Endothelial cell of umbilical vein (primary cell): ENCODE results near the gene GSK3A. TPM values are rescaled to one million over a fixed set of nuclear protein-coding genes. Genes with fewer than 3 reads are reported as not detected.
A peak's percentile ranks its signal among the peaks of the same experiment; 100 is the strongest.

Experiments
- BruUV-seq: library from RNA; stranded (reverse); fragments of 400-500 nt; replicated peaks from 2 replicates; lab custom pipeline; 2021; lab: Mats Ljungman, UMichigan
- CTCF ChIA-PET: fragments of 300-600, 350-600 bp; sonication (Branson Sonifier 250); formaldehyde crosslinking; loops from one replicate; lab custom pipeline; 2021; ENCODE audit warnings: antibody characterized with exemption, inconsistent platforms; lab: Charles Lee
- POLR2A ChIA-PET: fragments of 300-600, 350-600 bp; sonication (Branson Sonifier 250); formaldehyde crosslinking; loops from one replicate; lab custom pipeline; 2021; ENCODE audit warnings: antibody characterized with exemption, inconsistent platforms; lab: Charles Lee
- DNase-seq: peaks from one replicate; pipeline ENCODE4 v3.0.0-alpha.2; 2011; ENCODE audit warnings: low read depth, low spot score
- FAIRE-seq: peaks from 2 replicates; lab custom pipeline; 2011; peaks lifted over from hg19 to GRCh38; lab: Jason Lieb, UNC
- H2AFZ ChIP-seq: 2 replicates; pipeline ENCODE4 v1.6.0; 2012; ENCODE audit warnings: low read depth, low read length, control low read depth, inconsistent platforms
- H3K27ac ChIP-seq: 2 replicates; pipeline ENCODE4 v1.5.1; 2011; ENCODE audit warnings: low read depth, mild to moderate bottlenecking, control low read depth, low read length, moderate library complexity; ENCODE audit not compliant: insufficient read depth
- H3K27me3 ChIP-seq, 2 experiments: 2 replicates each; pipeline versions ENCODE4 v1.6.0 to v1.6.1; 2011; ENCODE audit warnings: low read length in 2 of 2, mixed read lengths in 1 of 2; ENCODE audit not compliant: control insufficient read depth in 2 of 2, insufficient read depth in 2 of 2
- H3K36me3 ChIP-seq, 2 experiments: 2 replicates in 1 of 2; 3 replicates in 1 of 2; pipeline ENCODE4 v1.5.1; 2011; ENCODE audit warnings: low read length in 2 of 2, mild to moderate bottlenecking in 1 of 2, moderate library complexity in 1 of 2; ENCODE audit not compliant: control insufficient read depth in 2 of 2, insufficient read depth in 2 of 2; ENCODE audit errors: extremely low read depth in 1 of 2
- H3K4me1 ChIP-seq: 3 replicates; pipeline ENCODE4 v1.5.1; 2011; ENCODE audit warnings: mild to moderate bottlenecking, low read length; ENCODE audit not compliant: control insufficient read depth, insufficient read depth; ENCODE audit errors: extremely low read depth
- H3K4me2 ChIP-seq: 2 replicates; pipeline ENCODE4 v1.6.1; 2011; ENCODE audit warnings: low read length, control low read depth, mixed read lengths; ENCODE audit not compliant: insufficient read depth
- H3K4me3 ChIP-seq, 3 experiments: fragments of 200-600 bp in 1 of 3; sonication (generic), shearing (Covaris generic) in 1 of 3; replicated peaks in 1 of 3; 2 replicates each; pipeline ENCODE4 v1.5.1; 2011 to 2016; ENCODE audit warnings: control low read depth in 3 of 3, low read length in 3 of 3, mild to moderate bottlenecking in 2 of 3, inconsistent platforms in 1 of 3, low read depth in 1 of 3, moderate library complexity in 1 of 3; ENCODE audit not compliant: insufficient read depth in 1 of 3
- H3K79me2 ChIP-seq: 2 replicates; pipeline ENCODE4 v1.6.0; 2012; ENCODE audit warnings: low read length, inconsistent platforms; ENCODE audit not compliant: control insufficient read depth, insufficient read depth
- H3K9ac ChIP-seq: replicated peaks from 2 replicates; pipeline ENCODE3; 2011; ENCODE audit warnings: low read length, control low read depth; ENCODE audit not compliant: insufficient read depth; ENCODE audit errors: extremely low read depth
- H3K9me1 ChIP-seq: replicated peaks from 3 replicates; pipeline ENCODE4 v1.6.0; 2011; ENCODE audit warnings: mild to moderate bottlenecking, low read length; ENCODE audit not compliant: control insufficient read depth, insufficient read depth; ENCODE audit errors: extremely low read depth
- H3K9me3 ChIP-seq: replicated peaks from 2 replicates; pipeline ENCODE4 v1.5.1; 2012; ENCODE audit warnings: low read length, inconsistent platforms; ENCODE audit not compliant: control insufficient read depth, insufficient read depth
- H4K20me1 ChIP-seq: replicated peaks from 2 replicates; pipeline ENCODE3; 2011; ENCODE audit warnings: mild to moderate bottlenecking, low read length; ENCODE audit not compliant: control insufficient read depth, insufficient read depth; ENCODE audit errors: extremely low read depth
- CTCF ChIP-seq, 2 donors: IDR thresholded peaks; 1 replicate in 1 of 2; 2 replicates in 1 of 2; pipeline ENCODE4 v1.5.1; 2011; ENCODE audit warnings: low read length in 2 of 2, mild to moderate bottlenecking in 2 of 2, moderate library complexity in 2 of 2, control low read depth in 1 of 2, inconsistent platforms in 1 of 2, low read depth in 1 of 2; ENCODE audit not compliant: insufficient read depth in 1 of 2; ENCODE audit errors: extremely low read depth in 1 of 2
- EZH2 ChIP-seq: IDR thresholded peaks from 2 replicates; pipeline ENCODE4 v1.6.1; 2012; ENCODE audit warnings: borderline replicate concordance, low read depth, mild to moderate bottlenecking, moderate library complexity, low read length, inconsistent platforms; ENCODE audit not compliant: severe bottlenecking
- GATA2 ChIP-seq: IDR thresholded peaks from 2 replicates; pipeline ENCODE4 v1.7.0; 2011; ENCODE audit warnings: low read depth, mild to moderate bottlenecking, moderate library complexity, mixed read lengths, low read length; ENCODE audit not compliant: insufficient read length, insufficient read depth
- JUN ChIP-seq: IDR thresholded peaks from 2 replicates; pipeline ENCODE4 v1.6.1; 2011; ENCODE audit warnings: borderline replicate concordance, low read depth; ENCODE audit not compliant: insufficient read length, insufficient read depth
- MAX ChIP-seq: IDR thresholded peaks from 2 replicates; pipeline ENCODE4 v1.6.1; 2011; ENCODE audit not compliant: insufficient read depth, insufficient read length
- POLR2A ChIP-seq: IDR thresholded peaks from 2 replicates; pipeline ENCODE4 v1.6.1; 2012; ENCODE audit warnings: low read depth, mild to moderate bottlenecking, control low read depth, low read length
- POLR2AphosphoS5 ChIP-seq: IDR thresholded peaks from 2 replicates; pipeline ENCODE4 v1.6.1; 2012; ENCODE audit warnings: low read depth, mild to moderate bottlenecking, control low read depth, low read length, moderate library complexity; ENCODE audit not compliant: insufficient read depth
- dilution Hi-C: fragments of 300-500 bp; cut with MboI; formaldehyde crosslinking; loops from one replicate; pipeline ENCODE4 v1.15.0; 2019; ENCODE audit warnings: low sequenced_read_pairs; ENCODE audit not compliant: extremely low pct_ligation_motif_present
- intact Hi-C: fragments of 100-400 bp; cut with micrococcal nuclease; formaldehyde crosslinking; loops from one replicate; pipeline ENCODE4 v1.10.0; 2022
- polyA plus RNA-seq, 4 experiments: library from polyadenylated mRNA; depleted of rRNA in 3 of 4; stranded (reverse) in 3 of 4; unstranded in 1 of 4; fragments of >200 nt; gene quantifications; 2 replicates each; pipeline versions ENCODE4 v1.2.1 to v1.2.3, GENCODE V29; 2011 to 2012; ENCODE audit warnings: missing spikeins in 1 of 4
- total RNA-seq: library from RNA; stranded (reverse); gene quantifications from 2 replicates; pipeline ENCODE4 v1.2.3, GENCODE V29; 2021

The GSK3A gene
- total and polyA plus RNA-seq, 2 donors (not counting 3 experiments of a cell fraction or from before 2014, with no cell fraction given): 49.5 to 73.7 TPM

GRCh38 chr19:42268142-42268703 is 25.8 kb upstream of the GSK3A start:
- BruUV-seq: no TSS peak
- CTCF ChIA-PET: interaction anchor here (1.0 to 1.6 kb wide), 4 partner anchors 12 to 24 kb away, joined by 3 to 10 read pairs (median 6); no protein-coding TSS in a partner anchor
- Histone ChIP-seq H3K4me1 (peaks cover 22% of the 10 kb centered on the region), H3K27ac (peak overlapping the region; percentile 87), H3K9me3 (no peaks in the 10 kb centered on the region), H2AFZ (peak overlapping the region; percentile 97), H3K4me2 (peak overlapping the region; percentile 96), H3K4me3 (peak overlapping the region; percentile 49 to 64 (median 57)), H3K36me3 (peaks cover 4 to 13% of the 10 kb centered on the region in 2 experiments), H3K27me3 (no peaks in the 10 kb centered on the region), H3K79me2 (peaks cover 26% of the 10 kb centered on the region), H4K20me1 (no peaks in the 10 kb centered on the region), H3K9me1 (no peaks in the 10 kb centered on the region), H3K9ac (peak overlapping the region; percentile 84)
- DNase-seq (peak; percentile 99), FAIRE-seq (no peak)
- intact Hi-C loops: loop anchor here (1.0 kb wide), 4 partner anchors 12 to 34 kb away; partner anchors contain the start of genes ERF, GSK3A, PAFAH1B3 and PRR19
- TF ChIP-seq POLR2AphosphoS5 (peak; percentile 62), JUN (peak; percentile 88), MAX (peak; percentile 84), GATA2 (no peak), CTCF (IDR thresholded peaks at IDR 0.05; ENCODE audit: extremely low read depth in 1 of 2, insufficient read depth in 1 of 2, low read depth in 1 of 2, low read length in 2 of 2) (no peak), POLR2A (peak; percentile 25), EZH2 (no peak)
- dilution Hi-C loops: no loop called here
- POLR2A ChIA-PET: no interaction called here
